HG03432 (cell line): ENCODE data around the gene ISM1.
"Not testable (repeated sequence)": the region's sequence is repeated elsewhere in the genome, so short reads cannot be mapped to it uniquely, and the experiment has no call there.

ENCODE experiments used
- ATAC-seq: cut with Tn5 transposase; IDR thresholded peaks from one replicate; pipeline ENCODE4 v1.9.1; 2021; ENCODE audit warnings: mild to moderate bottlenecking, moderate library complexity; ENCODE audit not compliant: unreplicated experiment

Gene ISM1

DNA sequence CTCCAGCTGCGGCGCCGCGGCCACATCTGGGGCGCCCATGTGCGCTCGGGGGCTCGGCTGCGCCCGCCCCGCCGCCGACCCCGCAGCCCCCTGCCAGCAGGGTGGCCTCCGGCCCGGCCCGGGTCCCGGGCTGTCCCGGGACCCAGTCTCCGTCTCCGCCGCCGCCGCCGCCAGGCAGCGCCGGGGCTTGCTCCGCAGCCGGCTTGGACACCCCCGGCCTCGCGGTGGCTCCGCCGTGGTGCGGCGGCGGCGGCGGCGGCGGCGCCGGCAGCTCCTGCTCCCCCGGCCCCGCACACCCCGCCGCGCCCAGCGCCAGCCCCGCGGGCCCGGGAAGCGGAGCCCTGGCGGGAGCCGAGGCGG lies 219 bp downstream of the ISM1 start:
- peak; percentile 39 for ATAC-seq

DNA sequence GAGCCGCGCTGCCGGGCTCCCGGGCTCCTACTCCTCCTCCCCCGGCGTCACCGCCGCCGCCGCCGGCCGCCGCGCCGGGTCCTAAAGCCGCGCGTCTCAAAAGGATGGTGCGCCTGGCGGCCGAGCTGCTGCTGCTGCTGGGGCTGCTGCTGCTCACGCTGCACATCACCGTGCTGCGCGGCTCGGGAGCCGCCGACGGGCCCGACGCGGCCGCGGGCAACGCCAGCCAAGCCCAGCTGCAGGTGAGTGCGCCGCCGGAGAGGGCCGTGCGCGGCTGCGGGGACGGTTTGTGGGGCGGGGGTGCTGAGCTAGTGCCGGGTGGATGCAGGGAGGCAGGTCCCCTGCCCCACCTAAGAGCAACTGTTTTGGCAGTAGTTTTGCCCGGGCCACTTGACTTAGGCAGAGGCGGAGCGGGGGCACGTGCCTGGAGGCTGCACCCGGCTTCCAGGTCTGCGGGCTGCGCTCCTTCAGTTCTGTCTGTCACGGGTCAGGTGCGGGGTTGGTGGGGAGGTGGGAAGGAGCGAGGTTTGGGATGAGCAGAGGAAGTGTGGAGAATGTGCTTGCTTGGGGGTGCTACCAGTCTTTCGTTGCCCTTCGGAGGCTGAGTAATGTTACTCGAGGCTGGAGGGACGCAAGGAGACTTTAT lies 722 bp downstream of the ISM1 start:
- peak; percentile 94 for ATAC-seq

DNA sequence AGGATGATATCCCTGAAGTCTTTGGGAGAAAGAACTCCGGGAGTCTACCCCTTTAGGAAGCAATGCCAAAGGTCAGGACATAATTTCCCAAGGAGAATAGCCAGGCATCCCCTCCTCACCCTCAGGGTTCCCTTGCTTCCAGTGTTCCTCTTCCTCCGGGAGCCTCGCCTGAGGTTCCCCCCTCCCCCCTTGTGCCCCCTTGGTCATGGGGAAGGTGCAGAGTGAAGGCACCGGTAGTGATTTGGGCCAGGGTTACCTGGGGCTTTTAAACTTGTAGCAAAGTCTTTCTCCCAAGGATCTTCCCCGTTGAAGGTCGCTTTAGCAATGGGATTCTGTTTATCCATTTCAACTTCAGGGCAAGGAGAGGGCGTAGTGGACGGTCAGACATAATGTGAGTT lies 1.2 kb downstream of the ISM1 start:
- ATAC-seq = no peak

DNA sequence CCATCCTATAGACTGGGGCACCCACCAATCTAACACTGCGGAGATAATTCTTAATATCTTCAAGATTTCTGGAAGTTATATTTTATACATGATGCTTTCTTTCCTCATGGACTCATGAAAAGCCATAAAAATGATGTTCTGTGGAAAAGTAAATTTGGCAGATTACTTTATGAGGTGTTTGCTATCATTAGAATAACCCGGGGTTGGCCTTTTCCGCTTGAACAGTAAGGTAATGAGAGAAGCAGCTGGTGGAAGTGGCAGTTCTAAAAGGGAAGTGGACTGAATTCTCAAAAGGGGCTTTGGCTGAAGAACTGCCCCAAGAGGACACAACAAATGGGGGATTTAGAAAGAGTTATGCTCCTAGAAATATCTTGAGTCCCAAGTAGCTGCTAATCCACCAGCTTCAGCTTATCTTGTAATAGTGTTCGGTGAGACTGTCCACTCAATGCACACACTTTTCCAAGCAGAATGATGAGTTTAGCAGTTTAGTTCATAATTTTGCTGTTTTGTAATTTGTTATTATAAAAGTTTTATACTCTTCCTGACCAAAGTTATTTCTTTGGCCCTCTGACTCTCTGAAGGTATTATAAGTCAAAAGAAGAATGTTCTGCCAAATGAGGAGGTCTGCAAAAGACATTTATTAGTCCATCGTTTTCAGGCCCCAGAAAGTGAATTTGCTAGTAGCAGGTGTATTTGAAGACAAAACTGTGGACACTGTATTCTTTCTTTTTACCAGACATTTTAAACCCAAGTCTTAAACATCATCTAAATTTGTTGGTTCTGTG lies 2.9 kb downstream of the ISM1 start:
- no peak for ATAC-seq

DNA sequence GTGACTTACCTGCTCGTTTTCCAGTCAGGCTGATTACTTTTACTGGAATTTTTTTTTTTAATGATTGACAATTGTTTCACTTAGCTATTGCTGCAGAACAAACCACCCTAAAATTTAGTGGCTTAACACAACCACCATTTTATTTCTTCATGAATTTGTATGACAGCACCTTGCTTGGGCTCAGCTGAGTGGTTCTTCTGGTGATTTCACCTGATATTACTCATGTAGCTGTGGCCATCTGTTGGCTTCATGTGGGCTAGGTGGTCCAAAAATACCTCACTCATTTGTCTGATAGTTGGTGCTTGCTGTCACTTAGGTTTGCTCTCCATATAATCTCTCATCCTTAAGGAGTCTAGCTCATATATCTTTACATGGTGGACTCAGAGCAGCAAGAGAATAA lies 5.3 kb downstream of the ISM1 start:
- no peak for ATAC-seq

DNA sequence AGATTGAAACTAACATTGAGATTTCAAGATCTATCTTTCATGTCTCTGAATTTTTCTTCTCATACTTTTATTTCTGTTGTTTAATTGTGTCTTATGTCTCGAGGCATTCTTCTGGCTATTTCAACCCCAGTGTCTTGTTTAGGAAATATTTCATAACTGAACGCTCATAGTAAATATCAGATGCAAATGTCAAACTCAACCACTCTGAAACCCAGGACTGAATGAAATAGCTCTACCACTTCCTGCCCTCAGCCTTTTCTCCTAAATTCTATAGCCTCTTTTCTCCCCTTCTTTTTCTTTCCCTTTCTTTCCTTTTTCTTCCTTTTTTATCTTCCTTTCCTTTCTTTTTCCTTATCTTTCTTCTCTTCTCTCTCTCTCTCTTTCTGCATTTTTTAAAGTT lies 7.7 kb downstream of the ISM1 start:
- no peak for ATAC-seq

DNA sequence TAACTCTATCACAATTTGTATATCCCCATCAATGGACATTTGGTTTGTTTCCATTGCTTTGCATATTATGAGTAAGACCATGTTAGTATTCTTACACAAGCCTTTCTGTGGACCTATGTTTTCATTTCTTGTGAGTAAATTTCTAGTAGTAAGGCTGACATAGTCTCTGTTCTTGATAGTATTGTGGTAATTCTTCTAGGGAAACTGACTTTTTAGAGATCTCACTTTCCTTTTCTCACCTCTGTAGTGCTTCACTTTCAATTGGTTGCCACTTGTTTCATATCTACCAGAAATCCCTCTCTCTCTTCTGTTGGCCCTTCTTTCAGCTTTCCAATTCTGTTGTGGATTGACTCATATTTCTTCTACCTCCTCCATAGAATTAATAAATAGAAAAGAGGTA lies 8.5 kb downstream of the ISM1 start:
- peak; percentile 86 for ATAC-seq

DNA sequence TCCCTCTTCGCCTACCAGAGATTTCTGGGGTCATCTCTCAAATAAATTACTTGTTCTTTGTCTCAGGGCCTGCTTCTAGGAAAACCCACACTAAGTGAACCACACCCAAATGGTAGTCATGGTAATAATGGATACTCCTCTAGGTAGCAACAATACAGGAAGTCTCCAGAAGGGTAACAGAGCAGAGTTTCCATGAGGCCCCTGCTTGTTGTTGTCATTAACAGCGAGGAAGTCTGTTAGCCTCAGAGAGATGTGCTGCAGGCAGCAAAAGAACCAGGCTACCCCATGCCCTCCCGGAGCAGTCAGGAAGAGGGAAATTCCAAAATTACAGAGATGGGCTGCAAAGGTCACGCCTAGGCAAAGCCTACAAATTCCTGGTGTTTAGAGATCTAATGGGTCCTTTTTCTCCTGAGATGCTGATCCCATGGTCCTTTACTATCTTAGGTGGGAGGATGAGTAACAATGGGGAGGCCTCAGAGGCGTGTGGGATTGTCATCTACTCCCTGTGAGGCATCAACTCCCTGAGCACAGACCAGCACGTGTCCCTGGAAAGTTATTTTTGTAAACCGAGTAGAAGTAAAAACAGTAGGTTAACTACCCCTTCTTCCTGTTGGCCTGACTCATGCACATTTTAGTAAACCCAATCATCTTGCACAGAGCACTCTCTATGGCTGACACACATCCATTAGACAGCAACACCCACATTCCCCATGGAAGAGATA lies 10.1 kb downstream of the ISM1 start:
- ATAC-seq = no peak

DNA sequence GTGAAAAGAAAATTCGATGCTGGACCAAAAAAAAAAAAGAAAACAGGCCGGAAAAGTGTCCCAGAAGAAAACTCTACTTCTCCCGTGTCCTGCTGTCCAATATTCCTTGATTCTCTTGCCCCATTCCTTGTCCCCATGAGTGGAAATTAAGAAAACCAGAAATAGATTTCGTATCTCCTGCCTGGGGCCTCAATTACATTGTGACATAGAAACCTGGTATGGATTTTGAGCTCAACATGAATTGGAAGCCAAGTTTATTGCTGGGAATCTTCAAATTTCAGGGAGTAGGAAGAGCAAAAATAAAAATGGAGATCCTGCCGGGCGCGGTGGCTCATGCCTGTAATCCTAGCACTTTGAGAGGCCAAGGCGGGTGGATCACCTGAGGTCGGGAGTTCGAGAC lies 11.9 kb downstream of the ISM1 start:
- ATAC-seq = no peak

DNA sequence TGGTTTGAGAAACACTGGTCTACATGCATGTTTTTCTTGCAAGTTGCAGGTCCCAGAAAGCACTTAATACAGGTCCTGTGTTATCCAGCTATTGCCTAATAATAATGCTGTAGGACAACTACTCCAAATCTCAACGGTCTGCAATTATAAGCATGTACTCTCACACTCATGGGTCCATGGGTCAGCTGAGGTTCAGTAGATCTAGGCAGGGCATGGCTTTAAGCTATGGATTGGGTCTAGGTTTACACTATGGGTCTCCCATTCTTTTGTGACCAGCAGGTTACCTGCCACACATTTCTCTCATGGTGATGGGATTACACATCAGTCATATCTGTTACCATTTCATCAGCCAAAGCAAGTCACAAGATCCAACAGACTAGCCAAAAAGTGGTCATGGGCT lies 13.9 kb downstream of the ISM1 start:
- no peak for ATAC-seq

DNA sequence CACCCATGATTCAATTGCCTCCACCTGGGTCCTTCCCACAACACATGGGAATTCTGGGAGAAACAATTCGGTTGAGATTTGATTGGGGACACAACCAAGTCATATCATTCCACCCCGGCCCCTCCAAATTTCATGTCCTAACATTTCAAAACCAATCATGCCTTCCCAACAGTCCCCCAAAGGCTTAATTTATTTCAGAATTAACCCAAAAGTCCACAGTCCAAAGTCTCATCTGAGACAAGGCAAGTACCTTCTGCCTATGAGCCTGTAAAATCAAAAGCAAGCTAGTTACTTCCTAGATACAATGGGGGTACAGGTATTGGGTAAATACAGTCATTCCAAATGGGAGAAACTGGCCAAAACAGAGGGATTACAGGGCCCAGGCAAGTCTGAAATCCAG lies 15.3 kb downstream of the ISM1 start:
- ATAC-seq = not testable (repeated sequence)

DNA sequence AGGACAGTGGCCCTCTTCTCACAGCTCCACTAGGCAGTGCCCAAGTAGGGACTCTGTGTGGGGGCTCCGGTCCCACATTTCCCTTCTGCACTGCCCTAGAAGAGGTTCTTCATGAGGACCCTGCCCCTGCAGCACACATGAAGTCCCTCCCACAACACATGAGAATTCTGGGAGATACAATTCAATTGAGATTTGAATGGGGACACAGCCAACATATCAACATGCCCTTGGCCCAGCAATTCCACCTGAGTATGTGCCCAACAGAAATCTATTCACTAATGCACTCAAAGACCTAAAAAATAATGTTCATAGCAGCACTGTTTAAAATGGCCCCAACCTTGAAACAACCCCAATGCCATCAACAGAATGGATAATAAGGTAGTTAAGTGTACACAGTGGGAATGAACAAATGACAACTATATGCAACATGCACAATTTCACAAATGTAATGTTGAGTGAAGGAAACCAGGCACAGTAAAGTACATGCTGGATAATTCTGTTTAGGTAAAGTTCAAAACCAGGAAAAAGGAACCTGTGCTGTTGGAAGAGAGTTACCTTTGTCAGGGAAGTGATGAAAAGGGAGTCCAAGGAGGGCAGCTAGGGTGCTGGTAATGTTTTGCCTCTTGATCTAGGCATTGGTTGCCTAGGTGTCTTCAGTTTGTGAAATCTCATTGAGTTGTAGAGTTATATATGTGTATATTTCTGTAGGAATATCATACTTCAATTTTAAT lies 16.1 kb downstream of the ISM1 start:
- no peak for ATAC-seq

DNA sequence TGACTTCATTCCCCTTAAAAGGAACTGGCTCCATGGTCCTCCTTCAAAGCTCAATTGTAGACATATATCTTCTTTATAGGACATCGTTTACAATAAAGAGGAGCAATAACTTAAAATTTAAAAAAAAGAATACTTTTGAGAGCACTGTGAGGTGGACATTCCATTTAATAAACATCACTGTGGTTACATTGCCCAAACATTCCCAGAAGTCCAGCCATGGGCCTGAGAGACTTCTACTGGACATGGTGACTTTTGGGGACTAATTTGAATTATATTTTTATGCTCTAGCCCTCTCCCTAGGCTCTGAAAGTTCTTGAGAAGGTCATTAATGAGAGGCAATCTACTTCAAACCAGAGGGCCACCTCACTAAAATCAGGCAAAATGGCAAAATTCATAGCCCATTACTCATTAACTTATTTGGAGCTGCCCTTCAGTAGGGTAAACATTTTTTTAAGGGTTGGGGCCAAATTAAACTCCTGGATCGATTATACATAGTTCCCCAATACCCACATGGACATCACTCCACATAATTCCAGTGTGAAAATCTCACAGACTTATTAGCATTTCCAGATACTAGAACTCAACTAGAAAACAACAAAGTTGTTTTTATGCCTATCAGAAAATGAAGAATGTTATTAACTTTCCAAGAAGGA lies 17.1 kb downstream of the ISM1 start:
- no peak for ATAC-seq

DNA sequence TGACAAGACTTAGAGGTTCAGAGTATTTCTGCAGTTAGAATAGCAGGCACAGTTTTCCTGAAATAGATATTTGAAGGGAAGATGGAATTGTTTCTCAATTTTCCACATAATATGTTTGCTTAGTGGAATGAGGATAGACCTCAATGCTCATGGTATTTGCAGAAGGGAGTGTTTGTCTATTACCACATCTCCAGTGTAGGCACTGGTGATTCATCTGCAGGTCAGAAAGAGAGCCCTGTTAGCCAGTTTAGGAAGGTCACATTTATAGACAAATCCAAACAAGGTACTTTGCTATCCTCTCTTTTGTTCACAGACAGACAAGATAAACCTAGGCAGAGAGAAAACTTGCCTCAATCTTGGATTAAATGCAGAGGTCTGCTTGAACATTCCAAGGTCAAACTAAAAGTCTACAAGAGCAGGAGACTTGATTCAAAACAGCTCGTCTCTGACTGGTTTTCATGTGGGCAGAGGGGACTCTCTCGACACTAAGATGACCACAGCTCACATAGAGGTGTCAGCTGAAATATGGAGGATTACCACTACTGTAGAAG lies 22.8 kb downstream of the ISM1 start:
- no peak for ATAC-seq

DNA sequence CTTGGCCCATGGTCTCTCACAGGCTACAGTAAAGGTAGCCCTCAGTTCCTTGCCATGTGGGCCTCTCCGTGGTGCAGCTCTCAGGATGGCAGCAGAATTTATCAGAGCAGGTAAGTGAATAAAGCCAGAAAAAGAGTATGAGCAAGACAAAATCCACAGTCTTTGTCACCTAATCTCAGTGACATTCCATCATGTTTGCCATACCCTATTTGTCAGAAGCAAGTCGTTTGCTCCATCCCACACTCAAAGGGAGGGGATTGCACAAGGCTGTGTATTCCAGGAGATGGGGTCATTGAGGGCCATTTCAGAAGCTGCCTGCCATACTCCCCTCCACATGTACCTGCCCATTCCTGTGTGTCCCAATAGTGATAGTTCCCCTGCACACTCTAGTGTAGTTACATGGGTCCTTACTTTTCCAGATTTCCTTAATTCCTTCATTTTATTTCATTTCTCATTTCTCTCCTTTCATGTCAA lies 24.2 kb downstream of the ISM1 start:
- no peak for ATAC-seq

DNA sequence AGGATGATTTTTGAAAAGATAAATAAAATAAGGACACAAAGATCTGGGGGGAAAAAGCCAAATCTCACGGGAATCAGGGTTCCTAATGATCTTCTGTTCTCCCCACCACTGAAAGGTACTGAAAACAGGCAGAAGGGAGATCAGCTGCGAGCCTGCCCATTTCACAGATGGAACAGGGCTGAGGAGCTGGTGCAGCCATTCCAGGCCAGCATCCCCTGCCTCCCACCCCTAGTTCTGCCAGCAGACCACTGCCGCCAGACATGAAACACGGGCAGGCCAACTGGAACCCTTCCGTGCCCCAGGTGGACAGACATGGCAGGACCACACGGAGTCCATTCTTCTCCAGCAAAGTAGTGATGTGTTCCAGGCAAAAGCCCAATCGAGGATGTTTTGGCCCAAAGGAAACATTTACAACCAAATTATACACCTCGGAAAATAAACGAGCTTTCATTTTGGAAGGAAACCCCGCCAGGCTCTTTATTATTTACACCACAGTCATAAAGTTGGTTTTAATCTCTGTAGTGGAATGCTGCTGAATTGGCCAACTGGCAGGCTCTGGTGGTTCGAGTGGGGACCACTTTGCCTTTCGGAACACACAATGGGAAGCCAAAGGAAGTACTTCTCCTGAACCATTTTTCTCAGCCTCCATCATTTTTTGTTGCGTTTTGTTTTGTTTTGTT lies 28.2 kb downstream of the ISM1 start:
- no peak for ATAC-seq

DNA sequence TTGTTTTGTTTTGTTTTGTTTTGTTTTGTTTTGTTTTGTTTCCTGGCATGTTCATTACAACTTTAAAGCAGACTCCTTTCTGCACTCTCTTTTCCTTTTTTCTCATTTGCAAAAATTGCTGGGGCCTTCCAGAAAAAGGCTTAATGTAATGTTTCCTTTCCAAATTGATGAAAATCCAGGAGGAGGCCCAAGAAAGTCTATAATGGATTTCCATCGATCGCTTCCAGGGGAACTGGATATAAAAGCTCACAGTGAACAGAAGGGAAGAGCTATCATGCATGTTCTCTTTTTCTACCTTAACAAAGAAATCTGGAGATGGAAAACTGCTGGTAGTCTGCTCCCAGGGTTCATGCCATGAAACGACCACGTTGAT lies 28.7 kb downstream of the ISM1 start:
- no peak for ATAC-seq

DNA sequence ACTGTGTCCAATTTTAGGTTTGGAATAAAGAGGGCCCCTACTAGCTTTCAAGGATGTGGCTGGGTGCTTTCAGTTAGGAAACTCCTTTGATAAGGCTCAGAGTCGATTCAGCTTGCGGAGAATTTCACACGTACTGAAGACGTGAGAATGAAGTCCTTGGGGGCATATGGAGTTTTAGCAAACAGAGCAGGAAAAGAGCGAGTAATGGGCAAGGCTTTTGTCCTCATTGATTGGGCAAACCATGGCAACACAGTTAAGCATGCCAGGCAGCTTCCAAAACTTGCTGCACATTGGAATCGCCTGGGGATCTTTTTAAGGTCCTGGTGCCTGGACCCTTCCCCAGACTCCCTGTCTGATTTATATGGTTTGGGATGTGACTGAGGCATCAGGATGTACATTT lies 29.2 kb downstream of the ISM1 start:
- ATAC-seq = no peak

DNA sequence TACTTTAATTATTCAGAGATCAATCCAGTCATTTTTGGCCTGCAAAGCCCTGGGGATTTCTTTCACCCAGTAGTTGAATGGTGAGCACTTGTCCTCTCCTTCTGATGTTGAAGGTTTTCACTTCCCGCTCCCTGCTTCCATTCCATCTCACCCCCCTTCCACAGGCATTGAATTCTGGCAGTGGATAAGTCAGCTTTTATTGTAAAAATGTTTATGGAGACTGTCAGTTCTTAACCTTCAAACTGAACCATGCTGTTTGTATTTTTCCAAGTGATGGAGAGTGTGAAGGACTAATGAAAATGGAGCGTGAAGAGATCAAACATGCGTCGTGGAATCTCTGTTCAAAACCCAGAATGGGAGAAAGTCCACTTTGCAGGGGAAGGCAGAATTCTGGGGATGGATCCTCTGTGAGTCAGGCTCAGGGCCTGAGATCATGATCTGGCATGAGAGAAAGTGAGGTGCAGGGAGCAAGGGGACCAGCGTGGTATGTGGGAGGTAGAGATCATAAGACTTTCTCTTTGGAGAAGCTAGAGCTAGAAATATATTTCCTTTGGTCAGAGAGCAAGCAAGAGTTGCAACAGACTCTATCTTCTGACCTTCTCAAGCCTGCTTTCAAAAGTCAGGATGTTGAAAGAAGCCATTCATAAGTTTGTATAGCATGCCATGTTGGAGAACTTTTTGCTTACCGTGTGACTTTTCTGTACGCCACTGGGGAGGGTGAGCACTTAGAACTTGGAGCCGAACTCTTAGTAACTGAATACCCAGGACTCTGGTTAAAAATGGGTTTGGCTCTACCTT lies 30.2 kb downstream of the ISM1 start:
- ATAC-seq = no peak
